ENCODE data around the gene E2F2.

The E2F2 gene

DNA sequence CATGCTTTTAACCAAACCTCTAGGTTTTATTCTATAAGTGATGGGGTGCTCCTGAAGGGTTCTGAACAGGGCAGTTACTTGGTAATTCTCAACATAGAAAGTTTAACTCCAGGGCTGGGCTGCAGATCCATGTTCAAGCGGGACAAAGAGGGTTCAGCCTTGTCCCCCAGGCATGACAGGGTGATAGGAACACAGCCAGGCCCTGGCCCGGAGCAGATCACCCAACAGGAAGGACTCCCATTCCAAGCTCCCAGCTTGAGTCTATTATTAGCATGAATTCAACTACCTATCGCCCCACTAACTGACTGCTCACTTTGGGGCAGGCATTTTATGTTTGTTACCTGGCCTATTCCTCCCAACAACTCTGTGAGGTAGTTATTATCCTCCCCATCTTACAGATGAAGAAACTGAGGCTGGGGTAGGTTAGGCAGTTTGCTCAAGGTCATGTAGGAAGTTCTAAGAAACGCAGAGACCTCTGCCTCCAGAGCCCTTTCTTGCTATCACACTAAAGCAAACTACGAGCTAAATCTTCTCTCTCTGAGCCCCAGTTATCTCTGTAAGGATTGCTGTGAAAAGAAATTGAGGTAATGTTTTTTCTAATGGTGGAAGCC, 61.6 kb downstream of the E2F2 start:
- H3K4me1 ChIP-seq, result no peaks in the 10 kb centered on the region
- H3K9me3 ChIP-seq, result no peaks in the 10 kb centered on the region
- H3K36me3 ChIP-seq, result no peaks in the 10 kb centered on the region
- H3K4me3 ChIP-seq (ENCODE audit: low read depth, low read length), result no peak overlapping the region
- DNase-seq, result no peak
- no peaks in the 10 kb centered on the region for H3K27me3 ChIP-seq
- TF ChIP-seq CTCF (IDR thresholded peaks at IDR 0.05; ENCODE audit: low read depth, low read length), result no peak

DNA sequence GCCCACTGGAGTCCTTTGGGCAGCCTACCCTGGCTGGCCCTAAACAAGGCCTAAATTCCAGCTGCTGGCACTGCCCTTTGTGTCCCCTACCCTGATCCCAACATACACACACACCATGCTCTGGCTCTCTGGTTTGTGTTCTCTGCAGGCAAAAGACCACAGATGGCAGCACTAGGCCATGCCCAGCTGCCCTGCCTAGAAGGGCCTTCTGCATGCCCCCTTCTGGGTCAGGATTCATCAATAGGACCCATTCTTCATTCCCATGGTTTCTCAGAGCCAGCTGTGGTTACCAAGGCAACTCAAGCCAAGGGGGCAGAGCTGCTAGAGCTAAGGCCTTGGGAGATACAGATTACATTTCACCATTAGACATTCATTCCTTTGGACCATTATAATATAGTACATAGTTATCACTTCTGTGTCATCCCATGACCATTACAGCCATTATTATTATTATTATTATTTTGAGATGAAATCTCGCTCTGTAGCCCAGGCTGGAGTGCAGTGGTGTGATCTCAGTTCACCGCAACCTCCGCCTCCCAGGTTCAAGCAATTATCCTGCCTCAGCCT, 64.5 kb downstream of the E2F2 start:
- Histone ChIP-seq H3K9me3 (no peaks in the 10 kb centered on the region), H3K36me3 (no peaks in the 10 kb centered on the region), H3K27me3 (no peaks in the 10 kb centered on the region), H3K4me3 (ENCODE audit: low read depth, low read length) (no peak overlapping the region), H3K4me1 (no peaks in the 10 kb centered on the region)
- TF ChIP-seq CTCF (IDR thresholded peaks at IDR 0.05; ENCODE audit: low read depth, low read length), result no peak
- no peak for DNase-seq

DNA sequence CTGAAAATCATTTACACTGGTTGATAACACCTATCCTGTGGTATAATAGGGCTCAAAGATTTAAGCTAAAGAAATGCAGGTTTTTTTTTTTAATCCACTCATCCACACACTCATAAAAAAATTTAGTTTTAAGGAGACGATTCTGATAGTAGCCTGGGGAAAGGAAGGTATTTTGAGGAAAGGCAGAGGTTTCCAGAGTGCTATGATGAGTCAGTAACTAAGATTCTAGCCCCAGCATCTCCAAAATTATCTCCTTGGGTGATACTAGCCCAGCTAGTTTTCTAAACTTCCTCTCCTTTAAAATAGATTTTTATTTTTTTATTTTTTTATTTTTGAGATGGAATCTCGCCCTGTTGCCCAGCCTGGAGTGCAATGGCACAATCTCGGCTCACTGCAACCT, 67.7 kb downstream of the E2F2 start:
- no peaks in the 10 kb centered on the region for H3K4me1 ChIP-seq
- no peak for DNase-seq
- H3K4me3 ChIP-seq (ENCODE audit: low read depth, low read length), result no peak overlapping the region
- no peaks in the 10 kb centered on the region for H3K9me3 ChIP-seq
- TF ChIP-seq CTCF (IDR thresholded peaks at IDR 0.05; ENCODE audit: low read depth, low read length), result no peak
- no peaks in the 10 kb centered on the region for H3K27me3 ChIP-seq
- no peaks in the 10 kb centered on the region for H3K36me3 ChIP-seq

DNA sequence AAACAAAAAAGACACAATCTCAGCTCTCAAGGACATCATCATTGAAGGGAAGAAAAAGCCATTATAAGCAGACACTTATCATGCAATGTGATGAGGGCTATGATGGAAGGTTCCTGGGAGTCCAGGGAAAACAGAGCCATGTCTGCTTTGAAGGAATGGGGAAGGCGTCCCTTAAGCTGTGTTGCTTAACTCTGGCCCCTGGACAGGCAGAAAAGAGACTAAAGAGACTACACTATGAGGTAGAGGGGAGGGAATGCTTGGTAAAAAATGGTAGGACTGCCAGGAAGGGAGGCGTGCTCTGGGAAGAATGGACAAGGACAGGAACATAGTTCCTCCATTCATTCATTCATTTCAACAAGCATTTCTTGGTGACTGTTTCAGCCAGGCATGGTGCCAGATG, 68.3 kb downstream of the E2F2 start:
- DNase-seq, result no peak
- no peak overlapping the region for H3K4me3 ChIP-seq (ENCODE audit: low read depth, low read length)
- no peaks in the 10 kb centered on the region for H3K36me3 ChIP-seq
- H3K9me3 ChIP-seq, result no peaks in the 10 kb centered on the region
- H3K27me3 ChIP-seq, result no peaks in the 10 kb centered on the region
- H3K4me1 ChIP-seq, result no peaks in the 10 kb centered on the region
- no peak for TF ChIP-seq CTCF (IDR thresholded peaks at IDR 0.05; ENCODE audit: low read depth, low read length)

- no peaks in the 10 kb centered on the region for H3K27me3 ChIP-seq
- no peak for DNase-seq
- H3K4me1 ChIP-seq, result no peaks in the 10 kb centered on the region
- no peak for TF ChIP-seq CTCF (IDR thresholded peaks at IDR 0.05; ENCODE audit: low read depth, low read length)
- H3K4me3 ChIP-seq (ENCODE audit: low read depth, low read length), result no peak overlapping the region
- no peaks in the 10 kb centered on the region for H3K36me3 ChIP-seq
- H3K9me3 ChIP-seq, result no peaks in the 10 kb centered on the region
These were observed 70.0 kb downstream of the E2F2 start for GRCh38 chr1:23461050-23461449.

GRCh38 chr1:23460519-23460918, 70.5 kb downstream of the E2F2 start:
- no peaks in the 10 kb centered on the region for H3K36me3 ChIP-seq
- H3K4me1 ChIP-seq, result no peaks in the 10 kb centered on the region
- no peak for DNase-seq

More at GRCh38 chr1:23460519-23460918, 70.5 kb downstream of the E2F2 start:
- no peak for TF ChIP-seq CTCF (IDR thresholded peaks at IDR 0.05; ENCODE audit: low read depth, low read length)
- H3K4me3 ChIP-seq (ENCODE audit: low read depth, low read length), result no peak overlapping the region
- no peaks in the 10 kb centered on the region for H3K27me3 ChIP-seq
- H3K9me3 ChIP-seq, result no peaks in the 10 kb centered on the region
